B cell (primary cell): Measurements from ENCODE around the gene FMN2.

Experiments used
- CTCF ChIP-seq: fragments of 200-600 bp; IDR thresholded peaks from one replicate; pipeline ENCODE4 v1.8.0; 2022; ENCODE audit warnings: antibody characterized with exemption, mild to moderate bottlenecking
- EZH2 ChIP-seq: IDR thresholded peaks from 2 replicates; pipeline ENCODE4 v1.6.1; 2012; ENCODE audit warnings: borderline replicate concordance, low read depth, mild to moderate bottlenecking, moderate library complexity, low read length; ENCODE audit not compliant: insufficient read depth, poor library complexity, severe bottlenecking

GRCh38 chr1:240169188-240169587 is 77.5 kb downstream of the FMN2 start:
- TF ChIP-seq CTCF (no peak), EZH2 (no peak)
